ENCODE results near the gene SIX4. TPM values are rescaled to one million over a fixed set of nuclear protein-coding genes. Genes with fewer than 3 reads are reported as not detected.

Gene SIX4
- total and polyA plus RNA-seq, 9 of the 15 experiments (the other 6 are each of a cell fraction or from before 2014, with no cell fraction given): 0.77 to 8.6 (median 5.6) TPM

- no peak for DNase-seq (ENCODE audit: extremely low read depth in 1 of 4, low spot score in 3 of 4)
- H3K4me3 ChIP-seq: no peak overlapping the region
- H3K27me3 ChIP-seq (ENCODE audit: control insufficient read depth in 2 of 2, insufficient read depth in 2 of 2, low read length in 2 of 2): no peaks in the 10 kb centered on the region
- H3K4me2 ChIP-seq (ENCODE audit: insufficient read depth, low read length): no peak overlapping the region
- H3K27ac ChIP-seq (ENCODE audit: extremely low read depth, low read depth, low read length): no peak overlapping the region
- no TSS peak for BruUV-seq (replicated peaks)
- no peaks in the 10 kb centered on the region for H4K20me1 ChIP-seq (replicated peaks; ENCODE audit: control insufficient read depth, insufficient read depth, low read length)
- no peaks in the 10 kb centered on the region for H3K9me3 ChIP-seq (replicated peaks; ENCODE audit: control insufficient read depth, insufficient read depth, low read depth, low read length)
- no peak overlapping the region for H2AFZ ChIP-seq (ENCODE audit: low read depth, low read length)
- in situ Hi-C loops (cut with MboI) (no loop called here), intact Hi-C loops (cut with micrococcal nuclease) (no loop called here)
- no peak overlapping the region for H3K9ac ChIP-seq (ENCODE audit: insufficient read depth in 1 of 2, low read depth in 2 of 2, low read length in 2 of 2)
- no peaks in the 10 kb centered on the region for H3K9me1 ChIP-seq (ENCODE audit: control insufficient read depth, insufficient read depth, low read length)
- no peaks in the 10 kb centered on the region for H3K4me1 ChIP-seq (replicated peaks in 1 of 2; ENCODE audit: control insufficient read depth in 2 of 2, insufficient read depth in 2 of 2, low read length in 2 of 2)
- TF ChIP-seq TEAD4 (IDR thresholded peaks at IDR 0.05; ENCODE audit: low read length) (no peak), TEAD4 (CRISPR knock-in tag; IDR thresholded peaks at IDR 0.05; ENCODE audit: borderline replicate concordance) (no peak), ZNF41 (CRISPR knock-in tag; conservative IDR thresholded peaks at IDR 0.05) (no peak), HNRNPL (IDR thresholded peaks at IDR 0.05; ENCODE audit: low read depth, low read length) (no peak), MLX (CRISPR knock-in tag; conservative IDR thresholded peaks at IDR 0.05) (no peak), MCM5 (IDR thresholded peaks at IDR 0.05; ENCODE audit: low read depth) (no peak), NELFE (IDR thresholded peaks at IDR 0.05; ENCODE audit: insufficient read depth, insufficient read length) (no peak), ZZZ3 (IDR thresholded peaks at IDR 0.05) (no peak), NR3C1 (CRISPR knock-in tag; IDR thresholded peaks at IDR 0.05) (no peak), ESRRB (CRISPR knock-in tag; IDR thresholded peaks at IDR 0.05; ENCODE audit: borderline replicate concordance) (no peak), GTF2F1 (IDR thresholded peaks at IDR 0.05; ENCODE audit: low read depth, low read length) (no peak)
- WGBS (ENCODE audit: insufficient coverage, low coverage, missing lambda C conversion rate): 7% methylated on average over 3 of the region's 3 CpGs
- H3K79me2 ChIP-seq (ENCODE audit: control insufficient read depth, insufficient read depth, low read length): no peaks in the 10 kb centered on the region
- ChIA-PET CTCF (ENCODE audit: low intra/inter-chr PET ratio) (no interaction called here), POLR2A (no interaction called here)
- H3K36me3 ChIP-seq (ENCODE audit: control insufficient read depth, insufficient read depth, low read length): no peaks in the 10 kb centered on the region
- FAIRE-seq: no peak
- ATAC-seq: no peak
Measured at GRCh38 chr14:60691383-60692113, 32.6 kb downstream of the SIX4 start.

All from K562 (cell line).